Stimulated activated CD4-positive, alpha-beta T cell treated with anti-CD3 and anti-CD28 coated beads, Interleukin-4, amount 100 ng/mL, for 24 hours (primary cell): Measurements from ENCODE around the gene ANK3.

Source experiments
- DNase-seq: peaks from one replicate; pipeline ENCODE4 v3.0.0-alpha.2; 2020

ANK3 gene

DNA sequence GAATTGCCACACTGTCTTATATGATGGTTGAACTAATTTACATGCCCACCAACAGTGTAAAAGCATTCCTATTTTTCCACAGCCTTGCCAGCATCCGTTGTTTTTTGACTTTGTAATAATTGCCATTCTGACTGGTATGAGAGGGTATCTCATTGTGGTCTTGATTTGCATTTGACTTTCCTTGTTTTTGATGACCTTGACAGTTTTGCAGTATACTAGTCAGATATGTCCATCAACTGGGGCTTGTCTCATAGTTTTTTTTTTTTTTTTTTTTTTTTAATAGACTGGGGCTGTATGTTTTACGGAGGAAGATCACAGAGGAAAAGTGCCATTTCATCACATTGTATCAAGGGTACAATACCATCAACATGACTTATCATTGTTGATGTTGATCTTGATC, 220.6 kb downstream of the ANK3 start:
- DNase-seq: no peak

DNA sequence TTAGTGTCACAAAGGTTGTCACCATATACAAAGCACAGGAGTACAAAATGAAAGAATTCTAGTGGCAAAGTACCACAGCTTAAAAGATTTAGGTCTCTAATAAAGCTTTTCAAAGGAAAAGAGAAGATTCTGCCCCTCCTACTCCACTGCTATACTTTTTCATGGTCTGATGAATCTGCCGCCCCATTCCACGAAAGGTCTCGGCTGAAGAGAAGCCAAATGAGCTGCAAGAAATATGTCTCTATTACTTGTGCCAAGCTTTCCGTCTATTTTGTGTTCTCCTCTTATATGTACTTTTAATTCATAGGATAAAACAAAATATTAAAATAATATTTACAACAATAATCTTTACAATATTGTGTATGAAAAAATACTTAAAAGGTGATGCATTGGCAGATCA, 222.6 kb downstream of the ANK3 start:
- DNase-seq: no peak

DNA sequence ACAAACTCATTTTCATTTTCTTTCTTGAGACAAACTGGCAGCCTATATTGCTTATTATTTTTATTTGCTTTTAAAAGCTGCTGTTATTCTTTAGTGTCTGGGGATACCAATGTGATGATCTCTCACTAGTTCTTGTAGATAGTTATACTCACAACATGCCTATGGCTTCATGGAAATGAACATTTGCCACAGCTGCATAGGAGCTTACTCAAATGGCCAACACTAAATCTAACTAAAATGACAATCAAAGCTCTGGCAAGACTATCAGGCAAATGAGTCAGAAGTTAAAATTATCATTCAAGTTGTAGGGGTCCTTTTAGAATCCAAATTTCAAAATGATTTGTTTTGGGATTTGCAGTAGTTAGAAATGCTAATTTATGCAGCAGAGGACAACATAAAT, 225.9 kb downstream of the ANK3 start:
- no peak for DNase-seq

DNA sequence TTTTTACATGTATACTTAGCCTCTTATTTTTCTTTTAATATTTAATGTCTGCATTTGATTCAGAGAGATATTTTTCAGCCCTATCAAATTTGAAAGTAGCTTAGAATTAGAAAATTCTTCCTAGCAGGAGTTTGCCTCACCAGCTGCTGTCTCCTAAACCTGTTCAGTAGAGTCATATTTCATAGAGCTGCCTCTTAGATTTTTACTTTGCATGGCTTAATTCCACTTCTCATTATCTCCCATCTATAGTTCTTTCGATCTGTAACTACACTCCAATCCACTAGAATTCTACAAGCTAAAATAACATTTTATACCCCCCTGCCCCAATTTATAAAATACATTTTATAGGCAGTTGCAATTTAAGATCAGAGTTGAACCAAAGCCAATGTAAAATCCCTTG, 227.0 kb downstream of the ANK3 start:
- no peak for DNase-seq

DNA sequence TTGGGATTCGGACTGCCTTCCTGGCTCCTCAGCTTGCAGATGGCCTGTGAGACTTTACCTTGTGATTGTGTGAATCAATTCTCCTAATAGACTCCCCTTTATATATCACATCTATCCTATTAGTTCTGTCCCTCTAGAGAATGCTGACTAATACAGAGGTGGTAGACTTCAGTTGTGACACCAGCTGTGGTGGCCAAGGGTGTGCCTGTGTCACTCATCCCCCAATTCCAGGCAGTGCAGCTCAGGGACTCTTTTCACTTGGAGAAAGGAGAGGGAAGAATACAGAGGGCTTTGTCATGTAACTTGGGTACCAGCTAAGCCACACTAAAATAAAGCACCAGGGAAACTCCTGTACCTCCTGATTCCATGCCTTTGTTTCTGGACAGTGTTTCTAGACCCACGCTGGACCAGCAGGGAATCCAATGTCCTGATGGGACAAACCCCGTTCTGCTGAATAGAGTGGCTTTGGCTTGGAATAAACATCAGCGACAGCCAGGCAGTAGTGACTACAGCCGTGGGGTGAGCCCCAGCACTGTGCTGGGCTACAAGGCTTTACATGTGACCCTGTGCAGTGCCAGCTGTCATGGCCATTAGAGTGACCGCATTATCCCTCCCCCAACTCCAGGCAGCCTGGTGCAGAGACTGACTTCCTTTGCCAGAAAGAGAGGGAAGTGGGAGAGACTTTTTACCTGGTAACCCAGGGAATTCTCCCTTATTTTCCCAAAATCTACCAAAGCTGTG, 233.6 kb downstream of the ANK3 start:
- DNase-seq: no peak

DNA sequence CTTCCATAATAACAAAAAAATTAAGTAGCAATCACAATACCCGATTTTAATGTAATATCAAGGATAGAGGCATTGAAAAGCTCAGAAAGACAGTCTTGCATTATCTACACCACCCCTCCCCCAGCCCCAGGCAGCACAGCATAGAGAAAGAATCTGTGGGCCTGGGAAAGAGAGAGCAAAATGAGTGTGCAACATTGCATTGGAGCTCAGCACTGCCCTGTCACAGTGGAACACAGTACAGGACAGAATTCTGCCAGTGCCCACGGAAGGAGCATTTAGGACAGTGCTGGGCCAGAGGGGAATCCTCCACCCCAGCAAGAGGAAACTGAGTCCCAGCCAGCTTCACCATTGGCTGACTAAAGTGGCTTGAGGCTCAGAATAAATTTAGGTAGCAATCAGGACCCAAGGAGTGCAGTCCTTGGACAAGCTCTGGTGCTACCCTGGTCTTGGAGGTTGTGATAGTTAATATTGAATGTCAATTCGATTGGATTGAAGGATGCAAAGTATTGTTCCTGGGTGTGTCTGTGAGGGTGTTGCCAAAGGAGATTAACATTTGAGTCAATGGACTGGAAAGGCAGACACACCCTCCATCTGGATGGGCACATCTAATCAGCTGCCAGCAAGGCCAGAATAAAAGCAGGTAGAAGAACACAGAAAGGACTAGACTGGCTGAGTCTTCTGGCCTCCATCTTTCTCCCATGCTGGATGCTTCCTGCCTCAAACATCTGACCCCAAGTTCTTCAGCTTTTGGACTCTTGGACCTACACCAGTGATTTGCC, 234.4 kb downstream of the ANK3 start:
- no peak for DNase-seq

DNA sequence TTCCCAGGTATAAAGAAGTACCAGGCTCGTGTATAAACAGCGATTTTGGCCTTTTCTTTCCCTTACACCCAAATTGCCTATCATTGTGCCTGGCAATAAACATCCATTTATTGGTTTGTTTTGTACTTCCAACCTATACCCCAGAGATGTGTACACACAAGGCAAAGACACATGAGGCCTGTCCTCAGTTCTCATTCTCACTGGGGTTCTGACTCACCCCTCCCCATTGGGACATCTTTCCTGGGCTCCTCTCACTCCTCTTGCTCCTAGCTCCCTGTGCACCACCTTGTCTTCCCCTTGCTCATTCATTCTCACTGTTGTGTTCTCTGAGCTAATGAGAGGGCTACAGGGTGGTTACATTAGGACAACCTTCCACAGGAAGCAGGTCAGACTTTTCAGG, 240.7 kb downstream of the ANK3 start:
- no peak for DNase-seq

DNA sequence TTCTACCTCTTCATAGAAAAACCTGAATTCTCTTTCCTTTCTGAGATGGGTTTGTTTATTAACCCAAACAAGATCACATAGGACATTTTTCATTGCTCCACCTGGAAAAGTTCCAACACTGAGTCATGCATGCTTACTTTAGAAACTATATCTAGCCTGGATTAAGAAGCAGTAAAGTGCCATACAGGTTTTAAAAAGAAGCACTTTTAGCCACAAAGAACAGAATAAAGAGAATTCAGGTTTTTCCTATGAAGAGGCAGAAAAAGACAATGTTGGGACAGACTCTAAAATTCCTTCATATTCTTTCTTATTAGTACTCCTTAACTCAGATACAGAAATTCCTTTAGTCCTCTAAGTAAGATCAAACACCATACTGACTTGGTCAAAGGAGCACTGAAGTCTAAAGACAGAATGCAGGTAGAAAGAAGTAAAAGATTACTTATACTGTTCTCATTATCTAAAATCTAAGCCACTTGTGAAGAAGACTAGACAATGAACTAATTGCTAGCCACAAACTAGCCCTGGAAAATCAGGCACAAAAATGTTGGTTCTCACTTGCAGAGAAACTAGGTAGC, 241.3 kb downstream of the ANK3 start:
- no peak for DNase-seq

DNA sequence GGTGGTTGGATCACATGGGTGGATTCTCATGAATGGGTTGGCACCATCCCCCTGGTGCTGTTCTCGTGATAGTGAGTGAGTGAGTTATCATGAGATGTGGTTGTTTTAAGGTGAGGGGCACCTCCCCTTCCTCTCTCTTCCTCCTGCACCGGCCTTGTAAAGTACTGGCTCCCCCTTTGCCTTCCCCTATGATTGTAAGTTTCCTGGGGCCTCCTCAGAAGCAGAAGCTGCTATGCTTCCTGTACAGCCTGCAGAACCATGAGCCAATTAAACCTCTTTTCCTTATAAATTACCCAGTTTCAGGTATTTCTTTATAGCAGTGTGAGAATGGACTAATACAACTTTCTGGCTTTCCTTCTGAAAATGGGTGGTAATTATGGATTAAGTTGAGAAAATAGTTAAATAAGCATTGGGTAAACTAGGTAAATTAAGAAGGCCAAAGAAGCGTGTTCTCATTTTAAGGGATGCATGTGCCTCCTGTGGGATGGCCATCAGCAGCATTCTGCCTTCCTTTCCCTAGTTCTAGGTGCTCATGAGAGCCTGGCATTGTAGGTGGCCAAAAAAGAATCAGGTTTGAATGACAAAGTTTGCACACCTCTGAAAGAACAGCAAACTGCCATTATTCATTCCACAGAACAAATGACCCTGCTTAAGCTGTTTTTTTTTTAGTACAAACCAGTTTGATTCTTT, 242.0 kb downstream of the ANK3 start:
- DNase-seq: no peak

DNA sequence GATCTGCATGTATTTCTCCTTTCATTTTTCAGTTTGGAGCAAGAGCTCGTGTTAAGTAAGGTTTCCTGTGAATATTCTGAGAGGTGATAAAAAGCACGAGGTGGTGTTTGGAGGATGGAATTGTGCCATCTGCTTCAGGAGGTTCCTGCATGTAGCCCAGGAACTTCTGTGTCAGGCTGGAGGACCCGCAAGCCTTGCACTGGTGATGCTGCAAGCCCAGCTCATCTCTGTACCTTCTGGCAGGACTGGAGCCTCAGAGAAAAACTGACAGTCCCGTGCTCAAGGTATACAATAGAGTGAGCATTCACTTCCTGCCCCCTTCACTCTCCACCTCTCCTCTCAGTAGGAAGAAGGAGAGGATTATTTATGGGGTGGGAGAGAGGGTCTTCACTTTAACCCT, 242.7 kb downstream of the ANK3 start:
- no peak for DNase-seq

DNA sequence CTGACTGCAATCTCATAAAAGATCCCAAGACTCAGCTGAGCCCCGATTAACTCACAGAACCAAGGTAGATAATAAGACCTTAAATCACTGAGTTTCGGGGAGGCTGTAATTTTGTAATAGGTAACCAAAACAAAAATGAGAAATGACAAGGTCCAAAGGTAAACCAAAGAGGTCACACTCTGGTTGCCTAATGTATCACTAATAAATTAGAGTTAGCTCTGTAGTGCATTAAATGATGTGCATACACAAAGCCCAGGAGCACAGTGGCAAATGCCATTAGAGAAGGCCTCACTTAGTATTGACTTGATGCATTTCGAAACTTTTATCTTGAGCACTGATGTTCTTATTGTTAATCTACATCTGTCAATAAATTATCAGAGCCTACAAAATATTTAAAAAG, 245.6 kb downstream of the ANK3 start:
- DNase-seq: no peak

DNA sequence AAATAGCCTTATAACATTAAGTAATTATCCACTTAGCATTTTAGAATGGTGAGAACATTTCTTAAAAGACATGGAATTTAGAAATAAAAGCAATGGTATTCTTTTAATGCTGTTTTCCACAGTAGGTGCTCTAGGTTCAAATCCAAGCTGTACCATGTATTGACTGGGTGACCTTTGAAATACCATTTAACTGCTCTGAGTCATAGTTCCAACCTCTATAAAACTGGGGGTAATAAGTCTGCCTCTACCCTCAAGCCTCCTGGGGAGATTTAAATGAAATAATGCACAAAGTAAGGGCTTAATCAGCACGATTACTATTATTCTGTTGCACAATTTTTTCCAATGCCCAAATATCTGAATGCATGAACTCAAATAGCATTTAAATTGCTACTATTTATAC, 246.9 kb downstream of the ANK3 start:
- no peak for DNase-seq

DNA sequence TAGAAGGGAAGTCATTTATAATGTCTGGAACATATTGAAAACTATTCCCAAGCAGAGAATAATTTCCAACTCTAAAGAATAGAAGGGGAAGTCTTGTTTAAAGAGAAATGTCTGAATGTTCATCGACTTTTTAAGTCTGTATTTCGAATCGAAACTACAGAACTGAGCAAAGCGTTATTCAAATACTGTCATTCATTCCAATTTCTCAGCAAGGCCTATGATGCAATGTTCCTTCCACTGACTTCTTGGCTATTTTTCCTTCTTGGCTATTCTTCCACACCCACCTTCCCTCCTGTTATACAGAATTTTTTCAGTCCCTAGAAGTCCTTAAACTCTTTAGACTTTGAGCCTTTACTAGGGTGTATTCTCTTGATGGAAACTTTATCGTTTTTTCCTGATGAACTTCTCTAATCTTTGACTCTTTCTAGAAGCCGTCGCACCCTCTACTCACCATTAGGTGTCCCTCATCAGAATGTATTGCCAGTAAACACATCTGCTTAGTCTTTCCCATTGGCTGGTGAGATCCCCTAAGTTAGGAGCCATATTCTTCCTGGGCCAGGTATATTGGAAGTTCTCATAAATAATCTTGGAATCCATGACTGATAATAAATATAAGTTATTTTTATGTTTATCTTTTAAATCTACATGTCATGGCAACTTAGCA, 247.6 kb downstream of the ANK3 start:
- no peak for DNase-seq

DNA sequence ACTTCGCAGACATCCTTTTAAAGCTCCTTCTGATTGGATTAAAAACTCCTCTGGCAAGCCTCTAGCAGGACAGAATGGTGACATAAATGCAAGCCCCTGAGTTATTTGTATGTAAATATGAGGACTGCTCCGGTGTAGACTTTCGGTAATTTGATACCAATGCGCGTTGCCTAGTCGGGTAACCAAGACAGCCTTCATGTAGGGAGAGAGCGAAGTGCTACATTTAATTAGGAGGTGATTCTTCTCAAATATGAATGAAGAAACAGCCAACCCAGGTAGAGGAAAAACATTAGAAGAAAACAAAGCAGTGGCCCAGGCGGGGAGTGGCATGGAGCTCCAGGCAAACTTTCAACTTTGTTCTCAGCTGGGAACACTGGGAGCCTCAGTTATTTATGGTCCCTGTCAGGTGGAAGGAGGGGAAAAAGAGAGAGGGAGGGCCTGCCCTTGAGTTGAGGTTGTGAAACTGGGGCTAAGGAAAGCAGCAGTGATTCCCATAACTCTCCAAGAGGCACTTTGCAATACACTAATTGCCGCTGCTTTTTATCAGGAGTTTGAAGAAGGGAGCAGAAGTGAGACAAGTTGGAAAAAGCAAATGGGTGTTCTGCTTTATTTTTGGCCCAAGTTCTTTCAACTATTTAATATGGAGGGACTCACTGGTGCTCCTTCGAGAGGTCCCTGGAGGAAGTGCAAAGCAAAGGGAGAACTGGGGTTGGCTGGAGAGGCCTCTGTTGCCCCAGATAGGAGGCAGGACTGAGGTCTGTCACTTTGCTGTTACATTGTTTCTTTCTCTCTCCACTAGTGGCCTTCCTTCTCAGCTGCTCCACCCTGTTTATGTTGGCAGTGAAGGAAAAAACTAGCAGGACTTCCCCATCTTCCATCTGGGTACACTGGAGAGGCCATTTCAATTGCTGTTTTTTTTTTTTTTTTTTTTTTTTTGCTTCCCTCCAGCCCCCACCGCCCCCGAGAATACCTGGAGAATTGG, 248.7 kb downstream of the ANK3 start:
- DNase-seq: no peak

DNA sequence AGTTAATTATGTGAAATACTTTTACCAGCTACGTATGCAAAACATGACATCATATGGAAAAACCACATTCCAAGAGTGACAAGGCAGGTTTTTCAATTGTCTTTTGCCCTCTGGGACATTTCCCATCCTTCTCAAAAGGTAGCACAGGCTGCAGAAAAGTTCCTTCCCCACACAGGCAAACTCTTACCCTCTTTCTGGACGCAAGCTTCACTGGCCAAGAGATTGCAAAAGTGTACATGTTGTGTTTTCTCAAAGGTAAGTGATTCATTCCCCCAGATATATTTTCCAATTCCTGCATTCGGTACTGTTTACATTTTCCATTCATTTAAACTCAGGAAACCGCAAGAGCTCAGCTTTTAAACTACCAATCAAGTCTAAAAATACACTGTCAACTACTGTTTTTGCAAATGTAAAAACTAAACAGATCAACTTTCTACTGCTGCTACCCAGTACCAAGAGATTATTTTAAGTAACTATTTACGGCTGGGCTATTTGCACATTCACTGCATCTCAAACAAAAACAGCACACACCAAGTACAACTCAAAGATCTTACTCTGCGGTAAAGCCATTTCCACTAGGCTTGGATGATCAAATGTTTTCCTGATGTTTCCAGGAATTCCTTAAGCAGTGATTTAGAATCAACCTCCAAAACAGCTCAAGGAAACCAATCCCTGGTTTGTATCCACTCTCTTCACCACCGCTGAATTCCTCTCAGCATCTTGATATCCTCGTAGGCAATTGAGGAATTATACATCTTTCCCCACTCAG, 249.7 kb downstream of the ANK3 start:
- no peak for DNase-seq

DNA sequence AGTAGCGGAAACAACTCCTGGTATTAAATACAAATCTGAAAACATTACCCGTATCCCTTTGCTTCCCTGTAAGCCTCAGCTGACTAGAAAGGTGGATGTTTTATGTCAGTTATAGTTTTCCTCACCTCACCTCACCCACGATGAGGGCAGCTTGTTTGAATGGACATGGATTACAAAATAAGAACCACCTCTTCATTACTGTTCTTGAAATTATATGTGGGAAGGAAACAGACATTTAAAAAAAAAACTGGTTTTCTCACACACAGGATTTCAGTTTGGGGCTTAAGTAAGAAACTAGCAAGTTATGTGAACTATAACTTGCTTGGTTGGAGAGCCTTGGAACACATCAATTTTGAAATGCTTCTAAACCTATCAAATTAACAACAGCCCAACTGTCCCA, 250.4 kb downstream of the ANK3 start:
- no peak for DNase-seq

DNA sequence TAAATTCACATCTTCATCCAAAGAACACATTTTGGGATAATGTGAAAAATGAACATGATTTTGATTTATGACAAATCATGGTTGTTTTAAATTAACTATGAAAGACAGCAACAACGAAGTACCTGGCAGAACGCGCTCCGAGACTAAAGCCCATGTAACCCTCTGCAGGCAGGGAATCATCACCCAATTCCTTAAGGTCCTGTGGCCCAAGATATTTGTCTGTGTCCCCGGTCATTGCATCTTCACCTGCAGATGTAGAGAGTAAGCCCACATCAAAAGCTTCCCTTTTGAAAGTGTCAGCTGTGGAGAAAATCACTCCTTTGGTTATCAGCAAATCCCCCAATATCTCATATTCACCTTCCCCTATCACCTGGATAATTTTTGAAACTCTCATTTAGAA, 250.8 kb downstream of the ANK3 start:
- no peak for DNase-seq

DNA sequence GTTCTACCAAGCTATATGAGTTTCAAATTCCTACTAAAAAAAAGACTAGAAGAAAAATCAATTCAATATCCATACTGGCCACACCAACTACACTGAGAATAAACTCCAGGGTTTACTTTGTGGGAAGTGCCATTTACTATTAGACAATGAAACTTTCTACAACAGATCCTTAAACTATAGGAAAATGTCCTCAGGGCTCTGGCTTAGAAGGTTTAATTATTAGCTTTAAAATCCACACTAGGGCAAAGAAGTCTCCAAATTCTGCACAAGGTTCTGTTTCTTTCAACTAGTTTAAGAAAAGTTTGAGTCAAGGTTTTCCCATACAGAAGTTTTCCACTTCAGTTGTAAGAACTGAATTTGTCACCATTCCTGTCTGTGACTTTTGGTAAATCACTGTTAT, 251.6 kb downstream of the ANK3 start:
- DNase-seq: no peak

DNA sequence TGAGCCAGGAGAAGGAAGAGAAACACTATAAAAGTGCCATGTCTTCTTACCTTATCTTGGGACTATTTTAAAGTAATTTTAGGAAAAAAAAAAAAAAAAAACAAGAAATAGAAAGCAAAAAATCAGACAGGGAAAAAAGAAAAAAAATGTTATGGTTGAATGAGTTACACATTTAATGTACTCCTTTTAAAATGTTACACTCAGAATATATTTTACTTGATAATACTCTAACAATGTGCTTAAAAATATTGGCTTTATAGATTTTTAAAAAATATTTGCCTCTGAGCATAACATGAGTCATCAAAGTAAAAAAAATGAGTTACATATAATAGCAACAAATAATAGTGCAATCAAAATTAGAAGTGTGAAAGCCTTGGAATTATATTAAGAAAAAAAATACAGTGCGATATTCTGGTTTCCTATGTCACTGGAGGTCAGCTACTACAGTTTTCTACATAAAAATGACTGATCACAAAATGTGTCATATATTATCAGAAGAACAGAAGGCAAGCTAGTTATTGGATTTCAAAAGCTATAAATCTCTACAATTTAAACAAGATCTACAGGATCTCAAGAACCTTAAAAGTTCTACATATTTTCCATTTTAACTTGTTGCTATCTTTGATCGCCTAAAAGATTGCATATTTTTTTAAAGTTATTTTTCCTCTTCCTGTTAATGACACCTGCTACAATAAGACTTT, 252.2 kb downstream of the ANK3 start:
- DNase-seq: no peak

DNA sequence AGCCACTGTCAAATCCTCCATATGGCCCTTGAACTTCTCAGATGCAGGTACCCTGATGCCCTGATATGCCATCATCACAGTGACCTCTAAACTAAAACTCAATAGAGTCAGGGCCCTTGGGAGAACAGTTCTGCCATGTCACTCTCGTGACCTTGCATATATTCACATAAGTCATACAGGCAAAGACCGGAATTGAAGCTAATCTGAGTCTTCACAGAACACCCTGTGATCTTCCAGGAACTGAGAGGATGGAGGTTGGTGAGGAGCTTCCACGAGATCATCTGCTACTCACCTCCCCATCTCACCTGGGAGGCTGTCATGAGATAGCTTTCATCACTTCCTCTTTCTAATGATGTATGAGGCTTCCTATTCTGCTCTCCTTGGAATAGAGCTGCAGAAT, 254.7 kb downstream of the ANK3 start:
- no peak for DNase-seq
